Hypothalamus (tissue), 51 donors: Measurements from ENCODE around the gene ANKHD1.

ENCODE experiments used
- DNase-seq, 51 donors: peaks; one replicate each; lab custom pipeline; 2025; lab: John Stamatoyannopoulos, UW

Gene ANKHD1, protein sequence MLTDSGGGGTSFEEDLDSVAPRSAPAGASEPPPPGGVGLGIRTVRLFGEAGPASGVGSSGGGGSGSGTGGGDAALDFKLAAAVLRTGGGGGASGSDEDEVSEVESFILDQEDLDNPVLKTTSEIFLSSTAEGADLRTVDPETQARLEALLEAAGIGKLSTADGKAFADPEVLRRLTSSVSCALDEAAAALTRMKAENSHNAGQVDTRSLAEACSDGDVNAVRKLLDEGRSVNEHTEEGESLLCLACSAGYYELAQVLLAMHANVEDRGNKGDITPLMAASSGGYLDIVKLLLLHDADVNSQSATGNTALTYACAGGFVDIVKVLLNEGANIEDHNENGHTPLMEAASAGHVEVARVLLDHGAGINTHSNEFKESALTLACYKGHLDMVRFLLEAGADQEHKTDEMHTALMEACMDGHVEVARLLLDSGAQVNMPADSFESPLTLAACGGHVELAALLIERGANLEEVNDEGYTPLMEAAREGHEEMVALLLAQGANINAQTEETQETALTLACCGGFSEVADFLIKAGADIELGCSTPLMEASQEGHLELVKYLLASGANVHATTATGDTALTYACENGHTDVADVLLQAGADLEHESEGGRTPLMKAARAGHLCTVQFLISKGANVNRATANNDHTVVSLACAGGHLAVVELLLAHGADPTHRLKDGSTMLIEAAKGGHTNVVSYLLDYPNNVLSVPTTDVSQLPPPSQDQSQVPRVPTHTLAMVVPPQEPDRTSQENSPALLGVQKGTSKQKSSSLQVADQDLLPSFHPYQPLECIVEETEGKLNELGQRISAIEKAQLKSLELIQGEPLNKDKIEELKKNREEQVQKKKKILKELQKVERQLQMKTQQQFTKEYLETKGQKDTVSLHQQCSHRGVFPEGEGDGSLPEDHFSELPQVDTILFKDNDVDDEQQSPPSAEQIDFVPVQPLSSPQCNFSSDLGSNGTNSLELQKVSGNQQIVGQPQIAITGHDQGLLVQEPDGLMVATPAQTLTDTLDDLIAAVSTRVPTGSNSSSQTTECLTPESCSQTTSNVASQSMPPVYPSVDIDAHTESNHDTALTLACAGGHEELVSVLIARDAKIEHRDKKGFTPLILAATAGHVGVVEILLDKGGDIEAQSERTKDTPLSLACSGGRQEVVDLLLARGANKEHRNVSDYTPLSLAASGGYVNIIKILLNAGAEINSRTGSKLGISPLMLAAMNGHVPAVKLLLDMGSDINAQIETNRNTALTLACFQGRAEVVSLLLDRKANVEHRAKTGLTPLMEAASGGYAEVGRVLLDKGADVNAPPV (N-terminal part only)

DNA sequence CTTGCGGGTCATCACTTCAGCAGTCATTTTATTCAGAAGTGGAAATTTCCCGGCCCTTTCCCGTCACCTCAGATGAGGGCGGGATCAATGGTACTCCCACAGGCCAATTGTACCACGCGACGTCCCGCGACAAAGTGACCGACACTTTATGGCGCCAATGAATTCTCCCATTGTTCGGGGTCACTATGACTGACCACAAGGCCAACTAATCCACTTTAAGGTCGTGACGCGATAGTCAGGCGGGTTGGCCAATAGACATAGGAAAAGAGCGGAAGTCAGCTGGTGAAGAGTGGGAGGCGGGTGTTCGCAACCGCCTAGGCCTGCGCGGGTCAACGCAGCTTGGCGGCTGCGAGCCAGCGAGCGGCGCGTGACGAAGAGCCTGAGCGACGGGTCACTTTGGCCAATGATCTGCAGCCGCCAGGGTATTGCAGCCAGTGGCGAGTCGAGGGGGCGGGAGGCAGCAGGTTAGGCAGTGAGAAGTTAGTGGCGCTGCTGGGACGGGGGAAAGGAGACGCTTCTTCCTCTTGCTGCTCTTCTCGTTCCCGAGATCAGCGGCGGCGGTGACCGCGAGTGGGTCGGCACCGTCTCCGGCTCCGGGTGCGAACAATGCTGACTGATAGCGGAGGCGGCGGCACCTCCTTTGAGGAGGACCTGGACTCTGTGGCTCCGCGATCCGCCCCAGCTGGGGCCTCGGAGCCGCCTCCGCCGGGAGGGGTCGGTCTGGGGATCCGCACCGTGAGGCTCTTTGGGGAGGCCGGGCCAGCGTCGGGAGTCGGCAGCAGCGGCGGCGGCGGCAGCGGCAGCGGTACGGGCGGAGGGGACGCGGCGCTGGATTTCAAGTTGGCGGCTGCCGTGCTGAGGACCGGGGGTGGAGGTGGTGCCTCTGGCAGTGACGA lies at the start of gene ANKHD1:
ANKHD1 (plus strand) TSS at position 472 of the 896 bp plus-strand sequence; CDS start at position 607, 135 bp downstream.
- DNase-seq = peak; percentile 86 to 100 (median 98)

DNA sequence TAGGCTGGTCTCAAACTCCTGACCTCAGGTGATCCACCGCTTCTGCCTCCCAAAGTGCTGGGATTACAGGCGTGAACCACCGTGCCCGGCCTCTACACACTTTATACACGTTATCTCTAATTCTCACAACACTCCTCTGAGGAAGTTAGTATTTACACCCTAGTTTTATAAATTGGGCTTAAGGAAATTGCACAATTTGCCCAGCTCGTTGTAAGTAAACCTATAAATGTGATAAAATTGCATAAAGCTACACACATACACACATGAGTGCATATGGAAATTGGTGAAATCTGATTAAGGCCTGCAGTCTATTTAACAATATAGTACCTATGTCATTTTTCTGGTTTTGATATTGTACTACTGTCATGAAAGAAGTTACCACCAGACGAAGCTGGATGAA lies 46.1 kb upstream of the ANKHD1 start:
- DNase-seq = no peak

DNA sequence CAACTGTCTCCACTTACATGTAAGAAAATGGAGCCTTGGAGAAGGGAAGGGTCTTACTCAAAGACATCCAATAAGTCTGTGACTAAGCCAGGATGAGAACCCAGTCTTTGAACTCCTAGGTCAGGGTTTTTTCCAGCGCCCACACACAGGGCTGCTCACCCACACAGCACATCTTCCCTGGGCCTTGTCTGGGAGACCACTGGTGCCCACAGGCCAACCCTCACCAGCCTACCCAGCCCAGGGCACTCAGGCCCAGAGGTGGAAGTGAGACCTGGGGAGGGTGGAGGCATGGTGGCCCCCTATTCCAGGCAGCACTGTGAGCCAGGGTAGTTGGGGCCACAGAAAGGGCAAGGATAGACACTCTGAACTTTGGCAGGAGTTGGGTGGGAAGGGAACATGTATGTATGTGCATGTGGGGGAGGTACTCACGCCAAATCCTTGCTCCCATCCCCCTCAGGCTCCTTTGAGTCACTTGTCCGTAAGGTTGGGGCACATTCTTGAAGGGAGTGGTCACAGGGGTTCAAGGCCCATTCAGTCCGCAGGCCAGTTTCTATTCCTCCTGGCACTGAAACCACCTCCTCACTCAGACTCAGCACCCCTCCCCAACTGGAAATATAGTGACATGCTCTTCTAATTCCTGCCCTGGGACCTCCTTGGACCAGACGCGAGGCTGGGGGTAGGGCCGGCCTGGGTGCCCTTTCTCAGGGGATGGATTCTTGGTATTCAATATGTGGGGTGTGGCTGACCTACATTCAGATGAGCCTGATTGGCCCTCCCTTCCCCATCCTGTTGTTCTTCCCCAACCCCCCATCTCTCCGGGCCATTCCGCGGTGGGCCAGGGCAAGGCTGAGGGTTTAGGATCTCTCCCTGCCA lies 44.5 kb upstream of the ANKHD1 start:
- peak in 2 of 51 donors; percentile 26 to 55 for DNase-seq

DNA sequence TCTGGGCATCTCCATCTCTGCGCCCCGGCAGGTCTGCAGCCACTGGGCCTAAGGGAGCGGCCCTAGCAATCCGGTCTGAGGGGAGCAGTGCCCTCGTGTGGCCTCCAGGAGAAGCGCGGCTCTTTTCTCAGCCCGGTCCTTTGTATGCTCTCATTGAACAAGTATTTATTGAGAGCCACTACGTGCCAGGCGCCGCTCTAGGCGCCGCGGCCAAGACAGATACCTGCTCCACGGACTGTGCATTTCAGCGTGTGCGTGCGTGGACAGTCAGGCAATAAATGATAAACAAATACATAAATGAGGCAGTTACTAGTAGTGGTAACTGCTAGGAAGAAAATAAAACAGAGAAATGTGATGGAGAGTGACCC lies 43.9 kb upstream of the ANKHD1 start:
- DNase-seq = peak in 49 of 51 donors; percentile 14 to 92 (median 75)

DNA sequence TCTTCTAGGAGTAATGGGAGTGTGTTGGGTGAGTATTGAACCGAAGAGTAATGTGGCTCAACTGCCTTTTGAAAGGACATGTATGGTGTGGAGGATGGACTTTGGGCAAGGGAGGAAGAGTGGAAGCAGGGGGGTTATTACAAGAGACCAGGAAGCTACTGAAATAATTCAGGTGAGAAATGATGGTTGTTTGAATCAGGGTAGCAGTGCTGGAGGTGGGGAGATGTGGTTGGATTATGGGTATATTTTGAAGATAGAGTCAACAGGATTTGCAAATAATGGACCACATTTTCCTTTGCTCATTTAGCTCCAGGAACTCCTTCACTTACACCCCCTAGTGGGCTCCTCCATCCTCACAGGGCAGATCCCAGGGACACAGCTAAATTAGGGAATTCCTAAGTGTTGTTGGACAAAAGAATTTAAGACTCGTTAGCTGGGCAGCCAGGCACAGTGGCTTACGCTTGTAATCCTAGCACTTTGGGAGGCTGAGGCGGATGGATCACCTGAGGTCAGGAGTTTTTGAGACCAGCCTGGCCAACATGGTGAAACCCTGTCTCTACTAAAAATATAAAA lies 42.8 kb upstream of the ANKHD1 start:
- no peak for DNase-seq

DNA sequence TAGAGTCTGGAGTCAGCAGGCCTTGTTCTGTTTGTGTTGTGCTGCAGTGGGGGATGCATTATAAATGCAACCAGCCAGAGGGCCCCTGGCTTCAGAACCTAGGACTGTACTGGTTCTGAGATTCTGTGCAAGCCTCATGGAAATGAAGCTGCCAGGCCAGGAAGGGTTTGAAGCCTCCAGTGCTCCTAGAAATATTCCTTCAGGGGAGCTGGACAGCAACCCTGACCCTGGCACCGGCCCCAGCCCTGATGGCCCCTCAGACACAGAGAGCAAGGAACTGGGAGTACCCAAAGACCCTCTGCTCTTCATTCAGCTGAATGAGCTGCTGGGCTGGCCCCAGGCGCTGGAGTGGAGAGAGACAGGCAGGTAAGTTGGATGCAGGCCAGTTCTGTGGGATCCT lies 41.5 kb upstream of the ANKHD1 start, which contains the start of gene SLC4A9:
SLC4A9 (plus strand) TSS at position 94 of the 400 bp plus-strand sequence; CDS start at position 137, 43 bp downstream.
- no peak for DNase-seq

DNA sequence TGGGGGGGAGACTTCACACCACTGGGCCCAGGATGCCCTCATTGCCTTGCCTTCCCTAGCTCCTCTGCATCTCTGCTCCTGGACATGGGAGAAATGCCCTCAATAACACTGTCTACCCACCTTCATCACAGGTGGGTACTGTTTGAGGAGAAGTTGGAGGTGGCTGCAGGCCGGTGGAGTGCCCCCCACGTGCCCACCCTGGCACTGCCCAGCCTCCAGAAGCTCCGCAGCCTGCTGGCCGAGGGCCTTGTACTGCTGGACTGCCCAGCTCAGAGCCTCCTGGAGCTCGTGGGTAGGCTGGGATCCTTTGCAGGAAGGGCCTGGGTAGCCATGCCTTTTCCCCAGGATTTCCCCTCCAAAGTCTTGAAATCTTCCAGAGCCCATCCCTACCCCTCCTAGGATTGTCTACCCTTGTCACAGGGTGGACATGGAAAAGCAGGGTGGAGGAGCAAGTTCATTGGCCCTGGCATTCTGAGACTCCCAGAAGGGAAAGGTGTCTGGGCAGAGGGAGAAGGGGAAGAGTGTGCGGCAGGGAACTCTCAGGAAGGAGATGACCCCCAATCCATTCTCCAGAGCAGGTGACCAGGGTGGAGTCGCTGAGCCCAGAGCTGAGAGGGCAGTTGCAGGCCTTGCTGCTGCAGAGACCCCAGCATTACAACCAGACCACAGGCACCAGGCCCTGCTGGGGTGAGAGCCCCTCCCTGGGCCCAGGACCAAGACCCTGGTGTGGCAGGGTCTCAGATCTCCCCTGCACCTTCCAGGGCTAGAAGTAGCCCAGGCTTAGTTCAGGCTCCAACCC lies 40.8 kb upstream of the ANKHD1 start:
- no peak for DNase-seq

DNA sequence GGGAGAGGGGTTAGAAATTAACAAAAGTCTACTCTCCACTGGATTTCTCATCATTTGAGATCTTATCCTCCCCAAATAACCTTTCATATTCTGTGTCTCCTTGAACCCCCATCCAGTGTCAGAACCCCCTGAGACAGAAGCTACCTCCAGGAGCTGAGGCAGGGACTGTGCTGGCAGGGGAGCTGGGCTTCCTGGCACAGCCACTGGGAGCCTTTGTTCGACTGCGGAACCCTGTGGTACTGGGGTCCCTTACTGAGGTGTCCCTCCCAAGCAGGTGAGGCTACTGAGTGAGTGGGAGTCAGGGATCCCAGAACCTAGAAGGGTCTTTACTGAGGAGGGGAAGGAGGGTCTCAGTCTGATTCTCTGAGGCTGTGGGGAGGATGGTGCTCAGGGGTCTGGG lies 39.7 kb upstream of the ANKHD1 start:
- no peak for DNase-seq

DNA sequence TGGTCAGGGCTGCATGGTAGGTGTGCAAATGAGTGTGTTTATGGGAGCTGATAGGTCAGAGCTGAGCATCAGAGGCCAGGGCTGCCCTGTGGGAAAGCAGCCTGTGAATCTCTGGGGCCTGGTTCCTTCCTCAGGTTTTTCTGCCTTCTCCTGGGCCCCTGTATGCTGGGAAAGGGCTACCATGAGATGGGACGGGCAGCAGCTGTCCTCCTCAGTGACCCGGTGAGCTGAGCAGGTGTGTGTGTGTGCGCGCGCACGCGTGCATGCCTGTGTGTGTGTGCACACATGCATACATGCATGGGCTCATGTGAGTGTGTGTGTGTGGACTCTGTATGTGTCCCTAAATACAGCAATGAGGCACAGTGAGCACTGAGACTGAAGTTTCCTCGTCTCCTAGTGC lies 39.3 kb upstream of the ANKHD1 start:
- no peak for DNase-seq

DNA sequence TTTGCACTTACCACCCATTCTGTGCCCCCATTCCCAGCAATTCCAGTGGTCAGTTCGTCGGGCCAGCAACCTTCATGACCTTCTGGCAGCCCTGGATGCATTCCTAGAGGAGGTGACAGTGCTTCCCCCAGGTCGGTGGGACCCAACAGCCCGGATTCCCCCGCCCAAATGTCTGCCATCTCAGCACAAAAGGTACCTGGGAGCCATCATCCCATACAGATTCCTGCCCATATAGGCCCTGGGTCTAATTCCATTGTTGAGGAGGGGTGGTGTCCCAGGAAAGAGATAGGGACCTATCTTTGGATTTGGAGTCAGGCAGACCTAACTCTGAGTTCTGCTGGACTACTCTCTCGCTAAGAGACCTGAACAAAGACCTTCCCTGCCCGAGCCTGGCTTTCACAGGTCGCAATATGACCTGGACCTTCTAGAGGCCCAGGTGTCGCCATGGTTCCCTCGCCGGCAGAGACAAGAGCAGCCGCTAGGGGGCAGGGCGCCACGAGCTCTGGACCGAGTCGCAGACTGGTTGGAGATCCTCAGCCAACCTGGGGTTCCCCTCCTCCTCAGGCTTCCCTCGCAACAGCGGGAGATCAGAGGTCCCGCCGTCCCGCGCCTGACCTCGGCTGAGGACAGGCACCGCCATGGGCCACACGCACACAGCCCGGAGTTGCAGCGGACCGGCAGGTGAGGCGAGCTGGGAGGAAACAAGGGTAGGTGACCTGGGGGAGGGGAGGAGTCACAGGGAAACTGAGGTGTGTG lies 38.6 kb upstream of the ANKHD1 start:
- peak in 46 of 51 donors; percentile 15 to 83 (median 49) for DNase-seq

DNA sequence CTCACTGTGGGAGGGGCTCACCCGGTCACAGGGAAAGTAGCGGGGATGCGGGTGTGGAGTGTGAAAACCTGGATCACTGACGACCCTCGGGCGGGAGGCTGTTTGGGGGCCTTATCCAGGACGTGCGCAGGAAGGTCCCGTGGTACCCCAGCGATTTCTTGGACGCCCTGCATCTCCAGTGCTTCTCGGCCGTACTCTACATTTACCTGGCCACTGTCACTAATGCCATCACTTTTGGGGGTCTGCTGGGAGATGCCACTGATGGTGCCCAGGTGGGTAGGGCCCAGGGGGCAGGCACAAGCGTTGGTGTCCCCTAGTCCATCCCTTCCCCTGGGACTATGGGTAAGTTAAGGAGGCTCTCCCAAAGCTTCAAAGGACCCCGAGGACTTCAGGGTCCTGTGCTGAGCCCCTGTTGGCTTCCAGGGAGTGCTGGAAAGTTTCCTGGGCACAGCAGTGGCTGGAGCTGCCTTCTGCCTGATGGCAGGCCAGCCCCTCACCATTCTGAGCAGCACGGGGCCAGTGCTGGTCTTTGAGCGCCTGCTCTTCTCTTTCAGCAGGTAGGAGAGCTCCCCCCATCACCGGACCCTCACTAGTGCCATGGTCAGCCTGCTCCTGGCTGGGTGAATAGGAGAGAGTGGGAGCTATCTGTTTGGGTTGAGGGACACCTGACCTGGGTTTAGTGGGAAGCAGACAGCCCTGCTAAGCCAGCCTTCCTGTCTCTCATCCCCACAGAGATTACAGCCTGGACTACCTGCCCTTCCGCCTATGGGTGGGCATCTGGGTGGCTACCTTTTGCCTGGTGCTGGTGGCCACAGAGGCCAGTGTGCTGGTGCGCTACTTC lies 37.8 kb upstream of the ANKHD1 start:
- DNase-seq = no peak

DNA sequence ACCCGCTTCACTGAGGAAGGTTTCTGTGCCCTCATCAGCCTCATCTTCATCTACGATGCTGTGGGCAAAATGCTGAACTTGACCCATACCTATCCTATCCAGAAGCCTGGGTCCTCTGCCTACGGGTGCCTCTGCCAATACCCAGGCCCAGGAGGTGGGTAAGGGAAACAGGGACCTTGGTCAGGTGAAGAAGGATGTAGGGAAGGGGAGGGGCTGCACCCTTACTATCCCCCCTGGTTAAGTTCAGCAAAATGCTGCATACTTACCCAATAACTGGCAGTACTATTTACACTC lies 37.2 kb upstream of the ANKHD1 start:
- no peak for DNase-seq

DNA sequence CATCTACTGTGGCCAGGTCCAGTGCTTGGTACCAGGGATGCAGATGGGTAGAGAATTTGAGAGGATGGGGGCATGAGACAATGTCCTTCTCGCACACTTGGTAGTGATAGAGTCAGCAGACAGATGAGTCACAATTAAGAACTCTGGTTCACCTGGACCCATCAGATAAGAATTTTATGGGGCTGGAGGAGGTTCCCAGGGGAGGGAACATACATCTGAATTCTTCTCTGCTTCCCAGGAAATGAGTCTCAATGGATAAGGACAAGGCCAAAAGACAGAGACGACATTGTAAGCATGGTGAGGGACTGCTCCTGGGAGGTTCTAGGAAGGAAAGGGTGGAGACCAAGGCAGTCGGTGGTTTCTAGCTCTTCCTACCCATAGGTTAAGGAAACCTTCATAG lies 36.4 kb upstream of the ANKHD1 start:
- DNase-seq = no peak

DNA sequence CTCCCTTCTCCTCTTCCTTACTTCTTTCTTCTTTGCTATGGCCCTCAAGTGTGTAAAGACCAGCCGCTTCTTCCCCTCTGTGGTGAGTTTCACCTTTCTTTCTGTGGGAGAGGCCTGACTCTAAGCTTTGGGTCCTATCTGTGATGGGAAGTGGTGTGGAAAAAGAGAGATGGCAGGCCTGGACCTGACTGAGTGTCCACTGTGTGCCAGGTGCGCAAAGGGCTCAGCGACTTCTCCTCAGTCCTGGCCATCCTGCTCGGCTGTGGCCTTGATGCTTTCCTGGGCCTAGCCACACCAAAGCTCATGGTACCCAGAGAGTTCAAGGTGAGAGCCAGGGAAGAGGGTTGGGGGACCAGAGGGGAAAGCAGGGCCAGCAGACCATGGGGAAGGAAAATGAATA lies 35.7 kb upstream of the ANKHD1 start:
- DNase-seq = no peak

DNA sequence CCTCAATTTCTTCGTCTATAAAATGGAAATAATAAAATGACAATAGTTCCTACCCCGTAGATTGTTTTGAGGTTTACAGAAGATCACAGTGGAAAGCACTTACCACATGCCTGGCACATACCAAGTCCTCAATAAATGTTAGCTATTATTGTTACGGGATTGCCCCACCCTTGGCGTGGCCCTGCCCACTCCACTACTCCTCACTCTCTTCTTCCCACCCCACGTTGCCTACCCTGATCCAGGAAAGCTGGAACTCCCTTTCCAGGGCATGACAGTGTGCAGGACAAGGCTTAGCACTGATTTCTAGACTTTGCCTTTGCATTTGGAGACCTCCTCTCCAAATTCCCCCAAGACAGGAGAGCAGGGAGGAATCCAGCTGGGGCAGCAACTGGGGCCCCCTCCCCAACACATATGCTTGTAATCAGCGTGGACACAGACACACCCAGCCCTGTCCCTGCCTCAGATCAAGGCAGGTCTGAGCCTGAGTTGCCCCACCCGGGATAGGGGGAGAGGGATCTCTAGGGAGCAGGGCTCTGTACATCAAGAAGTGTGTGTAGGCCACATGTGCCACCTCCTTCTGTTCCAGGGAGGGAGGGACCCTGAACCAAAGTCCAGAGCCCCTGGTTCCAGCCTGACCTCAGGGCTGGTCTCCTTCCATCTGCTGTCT lies 34.9 kb upstream of the ANKHD1 start:
- no peak for DNase-seq
